Measurements from ENCODE around the gene PIP4K2A.

DNA sequence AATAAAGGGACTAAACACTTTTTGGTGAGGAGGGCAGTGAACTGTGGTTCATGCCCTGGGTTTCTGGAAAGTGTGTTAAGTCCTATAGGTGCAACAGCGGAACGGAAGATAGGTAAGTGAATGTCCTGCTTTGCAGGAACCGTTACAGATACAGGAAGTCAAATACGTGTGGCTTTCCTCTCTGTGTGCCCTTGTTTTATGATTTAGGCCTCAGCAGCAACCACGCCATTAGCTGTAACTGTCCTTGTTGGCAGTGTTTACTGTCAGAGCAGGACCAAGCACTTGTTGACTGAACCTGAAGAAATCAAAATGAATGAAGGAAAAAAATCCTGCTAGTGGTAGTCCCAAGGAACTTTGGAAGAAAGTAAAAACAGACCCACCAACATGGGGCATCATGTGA is 150.3 kb downstream of the PIP4K2A start:
- TF ChIP-seq, protein P1, sequence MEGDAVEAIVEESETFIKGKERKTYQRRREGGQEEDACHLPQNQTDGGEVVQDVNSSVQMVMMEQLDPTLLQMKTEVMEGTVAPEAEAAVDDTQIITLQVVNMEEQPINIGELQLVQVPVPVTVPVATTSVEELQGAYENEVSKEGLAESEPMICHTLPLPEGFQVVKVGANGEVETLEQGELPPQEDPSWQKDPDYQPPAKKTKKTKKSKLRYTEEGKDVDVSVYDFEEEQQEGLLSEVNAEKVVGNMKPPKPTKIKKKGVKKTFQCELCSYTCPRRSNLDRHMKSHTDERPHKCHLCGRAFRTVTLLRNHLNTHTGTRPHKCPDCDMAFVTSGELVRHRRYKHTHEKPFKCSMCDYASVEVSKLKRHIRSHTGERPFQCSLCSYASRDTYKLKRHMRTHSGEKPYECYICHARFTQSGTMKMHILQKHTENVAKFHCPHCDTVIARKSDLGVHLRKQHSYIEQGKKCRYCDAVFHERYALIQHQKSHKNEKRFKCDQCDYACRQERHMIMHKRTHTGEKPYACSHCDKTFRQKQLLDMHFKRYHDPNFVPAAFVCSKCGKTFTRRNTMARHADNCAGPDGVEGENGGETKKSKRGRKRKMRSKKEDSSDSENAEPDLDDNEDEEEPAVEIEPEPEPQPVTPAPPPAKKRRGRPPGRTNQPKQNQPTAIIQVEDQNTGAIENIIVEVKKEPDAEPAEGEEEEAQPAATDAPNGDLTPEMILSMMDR (IDR thresholded peaks at IDR 0.05) = no peak
- TF ChIP-seq ZFX (IDR thresholded peaks at IDR 0.05; ENCODE audit: borderline replicate concordance) = no peak

Data from 22Rv1 (cell line).